GM23338 (cell line): ENCODE data around the gene PHKB. TPM values are rescaled to one million over a fixed set of nuclear protein-coding genes. Genes with fewer than 3 reads are reported as not detected.

Source experiments
- ATAC-seq: fragments of 200-7000 bp; cut with Tn5 transposase; 3 replicates; pipeline ENCODE4 v1.9.1; 2020
- DNase-seq: peaks from one replicate; pipeline ENCODE4 v3.0.0-alpha.2; 2015; ENCODE audit warnings: low spot score
- H2AFZ ChIP-seq: fragments of 200-600 bp; sonication (generic); 2 replicates; pipeline ENCODE4 v1.8.0; 2016; ENCODE audit warnings: antibody characterized with exemption, mild to moderate bottlenecking, moderate library complexity
- H3F3A ChIP-seq: fragments of 200-600 bp; sonication (generic); replicated peaks from 2 replicates; pipeline ENCODE4 v1.8.0; 2017; ENCODE audit warnings: antibody characterized with exemption, mixed run types, low read depth
- H3K27ac ChIP-seq: fragments of 200-600 bp; sonication (generic); 2 replicates; pipeline ENCODE4 v1.6.1; 2016; ENCODE audit warnings: low read depth
- H3K27me3 ChIP-seq: fragments of 200-600 bp; sonication (generic); 2 replicates; pipeline ENCODE4 v1.8.0; 2016; ENCODE audit warnings: mild to moderate bottlenecking, mixed run types, moderate library complexity; ENCODE audit not compliant: insufficient read depth
- H3K36me3 ChIP-seq: fragments of 200-600 bp; sonication (generic); 2 replicates; pipeline ENCODE4 v1.8.0; 2016; ENCODE audit warnings: mild to moderate bottlenecking; ENCODE audit not compliant: insufficient read depth
- H3K4me1 ChIP-seq: fragments of 200-600 bp; sonication (generic); 2 replicates; pipeline ENCODE4 v1.8.0; 2016; ENCODE audit warnings: mild to moderate bottlenecking, moderate library complexity; ENCODE audit not compliant: insufficient read depth
- H3K4me2 ChIP-seq: fragments of 200-600 bp; sonication (generic); 2 replicates; pipeline ENCODE4 v1.7.1; 2017; ENCODE audit warnings: mixed run types
- H3K4me3 ChIP-seq: fragments of 200-600 bp; sonication (generic); 2 replicates; pipeline ENCODE4 v1.6.1; 2016; ENCODE audit warnings: mixed run types
- H3K79me2 ChIP-seq: fragments of 200-600 bp; sonication (generic); replicated peaks from 2 replicates; pipeline ENCODE4 v1.8.0; 2017; ENCODE audit warnings: mild to moderate bottlenecking; ENCODE audit not compliant: insufficient read depth
- H3K9me2 ChIP-seq: fragments of 200-600 bp; sonication (generic); 2 replicates; pipeline ENCODE4 v1.8.0; 2017; ENCODE audit not compliant: insufficient read depth
- H4K20me1 ChIP-seq: fragments of 200-600 bp; sonication (generic); replicated peaks from 2 replicates; pipeline ENCODE4 v1.8.0; 2017; ENCODE audit warnings: mild to moderate bottlenecking; ENCODE audit not compliant: insufficient read depth
- H3K27ac Mint-ChIP-seq: 2 replicates; pipeline ENCODE4 v1.8.0; 2020; ENCODE audit warnings: inconsistent platforms, mild to moderate bottlenecking, moderate library complexity, mixed read lengths
- H3K27me3 Mint-ChIP-seq: 3 replicates; pipeline ENCODE4 v1.8.0; 2022; ENCODE audit warnings: low read depth, mild to moderate bottlenecking, moderate library complexity, mixed read lengths, inconsistent platforms; ENCODE audit not compliant: insufficient read depth, poor library complexity
- H3K36me3 Mint-ChIP-seq: 3 replicates; pipeline ENCODE4 v1.8.0; 2021; ENCODE audit warnings: low read depth, mild to moderate bottlenecking, inconsistent platforms, moderate library complexity, mixed read lengths
- H3K4me1 Mint-ChIP-seq: 3 replicates; pipeline ENCODE4 v1.8.0; 2020; ENCODE audit warnings: mild to moderate bottlenecking, inconsistent platforms, mixed read lengths
- H3K4me3 Mint-ChIP-seq: 3 replicates; pipeline ENCODE4 v1.8.0; 2021; ENCODE audit warnings: moderate library complexity, mild to moderate bottlenecking, inconsistent platforms, mixed read lengths
- H3K9me3 Mint-ChIP-seq: 3 replicates; pipeline ENCODE4 v1.8.0; 2020; ENCODE audit warnings: moderate library complexity, mild to moderate bottlenecking, inconsistent platforms, mixed read lengths
- CREB1 ChIP-seq: fragments of 250-450 bp; sonication (Bioruptor Pico); IDR thresholded peaks from 2 replicates; pipeline ENCODE4 v1.5.0; 2020; ENCODE audit warnings: low read depth, mild to moderate bottlenecking, moderate library complexity
- ETS1 ChIP-seq: IDR thresholded peaks from 2 replicates; pipeline ENCODE4 v1.6.1; 2016; ENCODE audit warnings: antibody characterized with exemption
- EZH2 ChIP-seq: fragments of 200-600 bp; sonication (generic); IDR thresholded peaks from one replicate; pipeline ENCODE4 v1.8.0; 2017; ENCODE audit warnings: antibody characterized with exemption, mild to moderate bottlenecking, low read depth; ENCODE audit not compliant: unreplicated experiment
- EZH2phosphoT487 ChIP-seq: fragments of 200-600 bp; sonication (generic); IDR thresholded peaks from one replicate; pipeline ENCODE4 v1.8.1; 2018; ENCODE audit warnings: antibody characterized with exemption; ENCODE audit not compliant: unreplicated experiment
- POLR2AphosphoS5 ChIP-seq: IDR thresholded peaks from 2 replicates; pipeline ENCODE4 v1.6.1; 2016; ENCODE audit warnings: antibody characterized with exemption, low read depth
- polyA plus RNA-seq: library from polyadenylated mRNA; unstranded; fragments of >200 nt; fragmentation: Nextera tagmentation; extraction: Ambion mirVana; gene quantifications from 2 replicates; pipeline ENCODE4 v1.2.1, GENCODE V29; 2016
- total RNA-seq: library from RNA; depleted of rRNA; stranded (reverse); fragments of >200 nt; shearing (Covaris generic); gene quantifications from 2 replicates; pipeline ENCODE4 v1.2.3, GENCODE V29; 2014
- TF ChIP-seq, protein P1 (sequence below): IDR thresholded peaks from one replicate; pipeline ENCODE4 v1.6.1; 2018; ENCODE audit warnings: antibody characterized with exemption; ENCODE audit not compliant: unreplicated experiment
- TF ChIP-seq, protein P2 (sequence below), 2 experiments: fragments of 200-600 bp in 1 of 2; sonication (generic) in 1 of 2; conservative IDR thresholded peaks; 2 replicates each; pipeline versions ENCODE4 v1.5.1 to v1.6.1; 2016 to 2017; ENCODE audit warnings: antibody characterized with exemption in 2 of 2, low read depth in 2 of 2, mild to moderate bottlenecking in 2 of 2, moderate library complexity in 1 of 2
- TF ChIP-seq, protein P3 (sequence below): fragments of 250-450 bp; sonication (Bioruptor Pico); IDR thresholded peaks from 2 replicates; pipeline ENCODE4 v1.5.0; 2020; ENCODE audit warnings: mild to moderate bottlenecking, moderate library complexity

The PHKB gene
- total and polyA plus RNA-seq, 2 experiments from 2014 or later, result 20.3 to 57.3 TPM

- TF ChIP-seq, protein P1, sequence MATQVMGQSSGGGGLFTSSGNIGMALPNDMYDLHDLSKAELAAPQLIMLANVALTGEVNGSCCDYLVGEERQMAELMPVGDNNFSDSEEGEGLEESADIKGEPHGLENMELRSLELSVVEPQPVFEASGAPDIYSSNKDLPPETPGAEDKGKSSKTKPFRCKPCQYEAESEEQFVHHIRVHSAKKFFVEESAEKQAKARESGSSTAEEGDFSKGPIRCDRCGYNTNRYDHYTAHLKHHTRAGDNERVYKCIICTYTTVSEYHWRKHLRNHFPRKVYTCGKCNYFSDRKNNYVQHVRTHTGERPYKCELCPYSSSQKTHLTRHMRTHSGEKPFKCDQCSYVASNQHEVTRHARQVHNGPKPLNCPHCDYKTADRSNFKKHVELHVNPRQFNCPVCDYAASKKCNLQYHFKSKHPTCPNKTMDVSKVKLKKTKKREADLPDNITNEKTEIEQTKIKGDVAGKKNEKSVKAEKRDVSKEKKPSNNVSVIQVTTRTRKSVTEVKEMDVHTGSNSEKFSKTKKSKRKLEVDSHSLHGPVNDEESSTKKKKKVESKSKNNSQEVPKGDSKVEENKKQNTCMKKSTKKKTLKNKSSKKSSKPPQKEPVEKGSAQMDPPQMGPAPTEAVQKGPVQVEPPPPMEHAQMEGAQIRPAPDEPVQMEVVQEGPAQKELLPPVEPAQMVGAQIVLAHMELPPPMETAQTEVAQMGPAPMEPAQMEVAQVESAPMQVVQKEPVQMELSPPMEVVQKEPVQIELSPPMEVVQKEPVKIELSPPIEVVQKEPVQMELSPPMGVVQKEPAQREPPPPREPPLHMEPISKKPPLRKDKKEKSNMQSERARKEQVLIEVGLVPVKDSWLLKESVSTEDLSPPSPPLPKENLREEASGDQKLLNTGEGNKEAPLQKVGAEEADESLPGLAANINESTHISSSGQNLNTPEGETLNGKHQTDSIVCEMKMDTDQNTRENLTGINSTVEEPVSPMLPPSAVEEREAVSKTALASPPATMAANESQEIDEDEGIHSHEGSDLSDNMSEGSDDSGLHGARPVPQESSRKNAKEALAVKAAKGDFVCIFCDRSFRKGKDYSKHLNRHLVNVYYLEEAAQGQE, result no peak
- TF ChIP-seq EZH2 (no peak), EZH2phosphoT487 (no peak)
- TF ChIP-seq, protein P2, sequence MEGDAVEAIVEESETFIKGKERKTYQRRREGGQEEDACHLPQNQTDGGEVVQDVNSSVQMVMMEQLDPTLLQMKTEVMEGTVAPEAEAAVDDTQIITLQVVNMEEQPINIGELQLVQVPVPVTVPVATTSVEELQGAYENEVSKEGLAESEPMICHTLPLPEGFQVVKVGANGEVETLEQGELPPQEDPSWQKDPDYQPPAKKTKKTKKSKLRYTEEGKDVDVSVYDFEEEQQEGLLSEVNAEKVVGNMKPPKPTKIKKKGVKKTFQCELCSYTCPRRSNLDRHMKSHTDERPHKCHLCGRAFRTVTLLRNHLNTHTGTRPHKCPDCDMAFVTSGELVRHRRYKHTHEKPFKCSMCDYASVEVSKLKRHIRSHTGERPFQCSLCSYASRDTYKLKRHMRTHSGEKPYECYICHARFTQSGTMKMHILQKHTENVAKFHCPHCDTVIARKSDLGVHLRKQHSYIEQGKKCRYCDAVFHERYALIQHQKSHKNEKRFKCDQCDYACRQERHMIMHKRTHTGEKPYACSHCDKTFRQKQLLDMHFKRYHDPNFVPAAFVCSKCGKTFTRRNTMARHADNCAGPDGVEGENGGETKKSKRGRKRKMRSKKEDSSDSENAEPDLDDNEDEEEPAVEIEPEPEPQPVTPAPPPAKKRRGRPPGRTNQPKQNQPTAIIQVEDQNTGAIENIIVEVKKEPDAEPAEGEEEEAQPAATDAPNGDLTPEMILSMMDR (conservative IDR thresholded peaks at IDR 0.05; ENCODE audit: low read depth in 2 of 2), result no peak
Measured at GRCh38 chr16:47449788-47450187, 11.3 kb upstream of the PHKB start (continued).

DNA sequence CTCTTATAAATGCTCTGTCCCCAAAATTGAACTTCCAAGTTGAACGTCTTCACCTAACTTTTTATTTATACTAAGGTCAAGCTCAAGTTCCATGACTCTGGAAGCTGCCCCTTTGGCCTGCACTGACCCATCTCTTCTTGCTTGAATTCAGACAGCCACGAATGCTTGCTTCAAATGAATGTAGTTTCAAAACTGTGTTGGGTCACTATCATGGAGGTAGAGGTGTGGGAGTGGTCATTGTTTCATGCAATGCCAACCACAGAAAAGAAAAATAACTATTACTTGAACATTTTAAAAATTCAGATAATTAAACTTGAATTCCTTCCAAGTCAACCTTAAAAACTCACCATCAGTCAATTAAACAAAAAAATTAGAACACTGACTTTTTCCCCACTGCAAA, 2.8 kb upstream of the PHKB start:
- H3K27me3 ChIP-seq, result no peaks in the 10 kb centered on the region
- peaks cover 33% of the 10 kb centered on the region for H3K79me2 ChIP-seq
- H3K9me2 ChIP-seq, result no peaks in the 10 kb centered on the region
- H3F3A ChIP-seq, result no peaks in the 10 kb centered on the region; the same call in 1 of the 2 replicates
- ATAC-seq (no peak), DNase-seq (no peak)
- H2AFZ ChIP-seq, result no peak overlapping the region
- H3K4me2 ChIP-seq, result no peak overlapping the region
- Mint-ChIP-seq H3K4me3 (no peak overlapping the region), H3K4me1 (peaks cover 18% of the 10 kb centered on the region), H3K36me3 (peaks cover 17% of the 10 kb centered on the region), H3K27me3 (peaks cover 7% of the 10 kb centered on the region), H3K27ac (no peak overlapping the region), H3K9me3 (no peaks in the 10 kb centered on the region)
- no peak overlapping the region for H3K27ac ChIP-seq
- no peaks in the 10 kb centered on the region; the same call in 1 of the 2 replicates for H3K36me3 ChIP-seq
- H3K4me1 ChIP-seq, result peaks cover 10% of the 10 kb centered on the region
- H4K20me1 ChIP-seq, result no peaks in the 10 kb centered on the region
- no peak overlapping the region for H3K4me3 ChIP-seq
- TF ChIP-seq CREB1 (no peak), ETS1 (no peak), POLR2AphosphoS5 (no peak), EZH2phosphoT487 (no peak)
- TF ChIP-seq, protein P3, sequence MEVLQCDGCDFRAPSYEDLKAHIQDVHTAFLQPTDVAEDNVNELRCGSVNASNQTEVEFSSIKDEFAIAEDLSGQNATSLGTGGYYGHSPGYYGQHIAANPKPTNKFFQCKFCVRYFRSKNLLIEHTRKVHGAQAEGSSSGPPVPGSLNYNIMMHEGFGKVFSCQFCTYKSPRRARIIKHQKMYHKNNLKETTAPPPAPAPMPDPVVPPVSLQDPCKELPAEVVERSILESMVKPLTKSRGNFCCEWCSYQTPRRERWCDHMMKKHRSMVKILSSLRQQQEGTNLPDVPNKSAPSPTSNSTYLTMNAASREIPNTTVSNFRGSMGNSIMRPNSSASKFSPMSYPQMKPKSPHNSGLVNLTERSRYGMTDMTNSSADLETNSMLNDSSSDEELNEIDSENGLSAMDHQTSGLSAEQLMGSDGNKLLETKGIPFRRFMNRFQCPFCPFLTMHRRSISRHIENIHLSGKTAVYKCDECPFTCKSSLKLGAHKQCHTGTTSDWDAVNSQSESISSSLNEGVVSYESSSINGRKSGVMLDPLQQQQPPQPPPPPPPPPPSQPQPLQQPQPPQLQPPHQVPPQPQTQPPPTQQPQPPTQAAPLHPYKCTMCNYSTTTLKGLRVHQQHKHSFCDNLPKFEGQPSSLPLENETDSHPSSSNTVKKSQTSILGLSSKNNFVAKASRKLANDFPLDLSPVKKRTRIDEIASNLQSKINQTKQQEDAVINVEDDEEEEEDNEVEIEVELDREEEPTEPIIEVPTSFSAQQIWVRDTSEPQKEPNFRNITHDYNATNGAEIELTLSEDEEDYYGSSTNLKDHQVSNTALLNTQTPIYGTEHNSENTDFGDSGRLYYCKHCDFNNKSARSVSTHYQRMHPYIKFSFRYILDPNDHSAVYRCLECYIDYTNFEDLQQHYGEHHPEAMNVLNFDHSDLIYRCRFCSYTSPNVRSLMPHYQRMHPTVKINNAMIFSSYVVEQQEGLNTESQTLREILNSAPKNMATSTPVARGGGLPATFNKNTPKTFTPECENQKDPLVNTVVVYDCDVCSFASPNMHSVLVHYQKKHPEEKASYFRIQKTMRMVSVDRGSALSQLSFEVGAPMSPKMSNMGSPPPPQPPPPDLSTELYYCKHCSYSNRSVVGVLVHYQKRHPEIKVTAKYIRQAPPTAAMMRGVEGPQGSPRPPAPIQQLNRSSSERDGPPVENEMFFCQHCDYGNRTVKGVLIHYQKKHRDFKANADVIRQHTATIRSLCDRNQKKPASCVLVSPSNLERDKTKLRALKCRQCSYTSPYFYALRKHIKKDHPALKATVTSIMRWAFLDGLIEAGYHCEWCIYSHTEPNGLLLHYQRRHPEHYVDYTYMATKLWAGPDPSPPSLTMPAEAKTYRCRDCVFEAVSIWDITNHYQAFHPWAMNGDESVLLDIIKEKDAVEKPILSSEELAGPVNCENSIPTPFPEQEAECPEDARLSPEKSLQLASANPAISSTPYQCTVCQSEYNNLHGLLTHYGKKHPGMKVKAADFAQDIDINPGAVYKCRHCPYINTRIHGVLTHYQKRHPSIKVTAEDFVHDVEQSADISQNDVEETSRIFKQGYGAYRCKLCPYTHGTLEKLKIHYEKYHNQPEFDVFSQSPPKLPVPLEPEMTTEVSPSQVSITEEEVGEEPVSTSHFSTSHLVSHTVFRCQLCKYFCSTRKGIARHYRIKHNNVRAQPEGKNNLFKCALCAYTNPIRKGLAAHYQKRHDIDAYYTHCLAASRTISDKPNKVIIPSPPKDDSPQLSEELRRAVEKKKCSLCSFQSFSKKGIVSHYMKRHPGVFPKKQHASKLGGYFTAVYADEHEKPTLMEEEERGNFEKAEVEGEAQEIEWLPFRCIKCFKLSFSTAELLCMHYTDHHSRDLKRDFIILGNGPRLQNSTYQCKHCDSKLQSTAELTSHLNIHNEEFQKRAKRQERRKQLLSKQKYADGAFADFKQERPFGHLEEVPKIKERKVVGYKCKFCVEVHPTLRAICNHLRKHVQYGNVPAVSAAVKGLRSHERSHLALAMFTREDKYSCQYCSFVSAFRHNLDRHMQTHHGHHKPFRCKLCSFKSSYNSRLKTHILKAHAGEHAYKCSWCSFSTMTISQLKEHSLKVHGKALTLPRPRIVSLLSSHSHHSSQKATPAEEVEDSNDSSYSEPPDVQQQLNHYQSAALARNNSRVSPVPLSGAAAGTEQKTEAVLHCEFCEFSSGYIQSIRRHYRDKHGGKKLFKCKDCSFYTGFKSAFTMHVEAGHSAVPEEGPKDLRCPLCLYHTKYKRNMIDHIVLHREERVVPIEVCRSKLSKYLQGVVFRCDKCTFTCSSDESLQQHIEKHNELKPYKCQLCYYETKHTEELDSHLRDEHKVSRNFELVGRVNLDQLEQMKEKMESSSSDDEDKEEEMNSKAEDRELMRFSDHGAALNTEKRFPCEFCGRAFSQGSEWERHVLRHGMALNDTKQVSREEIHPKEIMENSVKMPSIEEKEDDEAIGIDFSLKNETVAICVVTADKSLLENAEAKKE (CRISPR knock-in tag), result no peak
- TF ChIP-seq, protein P1, result no peak
